CD14-positive monocyte (primary cell): ENCODE data around the gene SDK1. TPM values are rescaled to one million over a fixed set of nuclear protein-coding genes. Genes with fewer than 3 reads are reported as not detected.

Experiments used
- DNase-seq, 3 donors: peaks; one replicate each; pipeline ENCODE4 v3.0.0-alpha.2; 2011 to 2022
- H2AFZ ChIP-seq: 2 replicates; pipeline ENCODE4 v1.6.0; 2012; ENCODE audit warnings: mild to moderate bottlenecking, low read depth, low read length, inconsistent platforms; ENCODE audit not compliant: insufficient read depth, poor library complexity, severe bottlenecking
- H3K27ac ChIP-seq, 2 donors: 1 replicate in 1 of 2; 2 replicates in 1 of 2; pipeline ENCODE4 v1.5.1; 2012 to 2013; ENCODE audit warnings: low read length in 2 of 2, control low read depth in 1 of 2, inconsistent platforms in 1 of 2, low read depth in 1 of 2, mild to moderate bottlenecking in 1 of 2
- H3K27me3 ChIP-seq, 2 donors: one replicate each; pipeline versions ENCODE4 v1.6.0 to v1.6.1; 2011 to 2013; ENCODE audit warnings: low read length in 2 of 2; ENCODE audit not compliant: control insufficient read depth in 2 of 2, insufficient read depth in 2 of 2
- H3K36me3 ChIP-seq, 2 donors: replicated peaks in 1 of 2; 1 replicate in 1 of 2; 2 replicates in 1 of 2; pipeline versions ENCODE4 v1.5.1 to v1.6.1; 2012 to 2013; ENCODE audit warnings: low read length in 2 of 2, control low read depth in 1 of 2, inconsistent platforms in 1 of 2, mild to moderate bottlenecking in 1 of 2; ENCODE audit not compliant: insufficient read depth in 2 of 2, control insufficient read depth in 1 of 2
- H3K4me1 ChIP-seq, 2 donors: 1 replicate in 1 of 2; 2 replicates in 1 of 2; pipeline versions ENCODE4 v1.5.1 to v1.6.1; 2012 to 2013; ENCODE audit warnings: low read length in 2 of 2, control low read depth in 1 of 2, inconsistent platforms in 1 of 2, mild to moderate bottlenecking in 1 of 2, moderate library complexity in 1 of 2; ENCODE audit not compliant: insufficient read depth in 2 of 2, control insufficient read depth in 1 of 2
- H3K4me2 ChIP-seq: replicated peaks from 2 replicates; pipeline ENCODE3; 2012; ENCODE audit warnings: low read length, moderate library complexity, mild to moderate bottlenecking; ENCODE audit not compliant: poor library complexity, severe bottlenecking; ENCODE audit errors: extremely low read depth
- H3K4me3 ChIP-seq, 3 experiments: fragments of 200-600 bp in 1 of 3; sonication (generic) in 1 of 3; replicated peaks in 1 of 3; 1 replicate in 2 of 3; 2 replicates in 1 of 3; pipeline ENCODE4 v1.5.1; 2011 to 2013; ENCODE audit warnings: low read length in 3 of 3, mild to moderate bottlenecking in 3 of 3, control low read depth in 2 of 3, low read depth in 2 of 3, inconsistent platforms in 1 of 3, moderate library complexity in 1 of 3
- H3K79me2 ChIP-seq: 2 replicates; pipeline ENCODE4 v1.6.0; 2012; ENCODE audit warnings: mild to moderate bottlenecking, control low read depth, inconsistent platforms, low read length, moderate library complexity; ENCODE audit not compliant: insufficient read depth
- H3K9ac ChIP-seq: 2 replicates; pipeline ENCODE4 v1.6.0; 2017; ENCODE audit warnings: low read length, mild to moderate bottlenecking; ENCODE audit not compliant: insufficient read depth, poor library complexity, severe bottlenecking
- H3K9me3 ChIP-seq, 2 donors: replicated peaks in 1 of 2; 1 replicate in 1 of 2; 2 replicates in 1 of 2; pipeline versions ENCODE4 v1.5.1 to v1.6.1; 2012 to 2013; ENCODE audit warnings: low read length in 2 of 2, control low read depth in 1 of 2; ENCODE audit not compliant: control insufficient read depth in 1 of 2, insufficient read depth in 1 of 2
- H4K20me1 ChIP-seq: 2 replicates; pipeline ENCODE4 v1.6.0; 2012; ENCODE audit warnings: mild to moderate bottlenecking, low read length, control low read depth, moderate library complexity; ENCODE audit not compliant: insufficient read depth
- H3K27ac Mint-ChIP-seq, 7 donors: one replicate each; pipeline ENCODE4 v1.8.0; 2020; ENCODE audit warnings: mild to moderate bottlenecking in 7 of 7, mixed read lengths in 7 of 7, moderate library complexity in 6 of 7, inconsistent platforms in 2 of 7
- H3K27me3 Mint-ChIP-seq, 3 donors: one replicate each; pipeline ENCODE4 v1.8.0; 2021 to 2022; ENCODE audit warnings: low read depth in 3 of 3, mild to moderate bottlenecking in 3 of 3, mixed read lengths in 3 of 3, moderate library complexity in 3 of 3, inconsistent platforms in 1 of 3
- H3K36me3 Mint-ChIP-seq, 2 donors: one replicate each; pipeline ENCODE4 v1.8.0; 2020; ENCODE audit warnings: mixed read lengths in 2 of 2, inconsistent platforms in 1 of 2, mild to moderate bottlenecking in 1 of 2
- H3K4me1 Mint-ChIP-seq: one replicate; pipeline ENCODE4 v1.8.0; 2020; ENCODE audit warnings: mild to moderate bottlenecking, mixed read lengths
- H3K4me3 Mint-ChIP-seq, 2 donors: one replicate each; pipeline ENCODE4 v1.8.0; 2020; ENCODE audit warnings: mild to moderate bottlenecking in 2 of 2, mixed read lengths in 2 of 2, moderate library complexity in 1 of 2
- H3K9me3 Mint-ChIP-seq, 7 donors: one replicate each; pipeline ENCODE4 v1.8.0; 2020 to 2022; ENCODE audit warnings: mixed read lengths in 7 of 7, mild to moderate bottlenecking in 6 of 7, moderate library complexity in 6 of 7, inconsistent platforms in 2 of 7
- WGBS: methylation state at CpG from one replicate; pipeline ENCODE4 v1.1.5; 2013; ENCODE audit warnings: missing lambda C conversion rate; ENCODE audit not compliant: insufficient coverage; 5-methylcytosine and 5-hydroxymethylcytosine counted together
- intact Hi-C, 2 donors: fragments of 100-400 bp; cut with micrococcal nuclease; formaldehyde crosslinking; loops; one replicate each; pipeline versions ENCODE4 v1.15.0 to v1.15.1; 2023
- polyA plus RNA-seq, 3 donors: library from polyadenylated mRNA; depleted of rRNA in 1 of 3; unstranded in 2 of 3; stranded (reverse) in 1 of 3; fragments of 300-500 nt in 2 of 3; fragments of >200 nt in 1 of 3; fragmentation: Illumina TruSeq in 2 of 3; gene quantifications; 1 replicate in 2 of 3; 2 replicates in 1 of 3; pipeline ENCODE4 v1.2.3, GENCODE V29; 2012 to 2021
- TF ChIP-seq, protein P1 (sequence below): fragments of 200-600 bp; IDR thresholded peaks from one replicate; pipeline ENCODE4 v1.8.0; 2022; ENCODE audit warnings: antibody characterized with exemption, mild to moderate bottlenecking

Gene SDK1
- polyA plus RNA-seq, 3 donors, result 0.01 TPM; not detected in 2

DNA sequence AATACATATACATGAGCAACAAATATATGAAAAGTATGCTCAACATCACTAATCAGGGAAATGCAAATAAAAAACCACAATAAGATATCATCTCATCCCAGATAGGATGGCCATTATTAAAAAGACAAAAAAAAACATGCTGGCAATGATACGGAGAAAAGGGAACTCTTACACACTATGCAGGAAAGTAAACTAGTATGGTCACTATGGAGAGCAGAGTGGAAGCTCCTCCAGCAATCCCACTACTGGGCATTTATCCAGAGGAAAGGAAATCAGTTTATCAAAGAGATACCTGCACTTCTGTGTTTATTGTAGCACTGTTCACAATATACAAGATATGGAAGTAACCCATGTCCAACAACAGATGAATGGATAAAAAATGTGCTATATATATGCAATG, 217.5 kb downstream of the SDK1 start:
- TF ChIP-seq, protein P1, sequence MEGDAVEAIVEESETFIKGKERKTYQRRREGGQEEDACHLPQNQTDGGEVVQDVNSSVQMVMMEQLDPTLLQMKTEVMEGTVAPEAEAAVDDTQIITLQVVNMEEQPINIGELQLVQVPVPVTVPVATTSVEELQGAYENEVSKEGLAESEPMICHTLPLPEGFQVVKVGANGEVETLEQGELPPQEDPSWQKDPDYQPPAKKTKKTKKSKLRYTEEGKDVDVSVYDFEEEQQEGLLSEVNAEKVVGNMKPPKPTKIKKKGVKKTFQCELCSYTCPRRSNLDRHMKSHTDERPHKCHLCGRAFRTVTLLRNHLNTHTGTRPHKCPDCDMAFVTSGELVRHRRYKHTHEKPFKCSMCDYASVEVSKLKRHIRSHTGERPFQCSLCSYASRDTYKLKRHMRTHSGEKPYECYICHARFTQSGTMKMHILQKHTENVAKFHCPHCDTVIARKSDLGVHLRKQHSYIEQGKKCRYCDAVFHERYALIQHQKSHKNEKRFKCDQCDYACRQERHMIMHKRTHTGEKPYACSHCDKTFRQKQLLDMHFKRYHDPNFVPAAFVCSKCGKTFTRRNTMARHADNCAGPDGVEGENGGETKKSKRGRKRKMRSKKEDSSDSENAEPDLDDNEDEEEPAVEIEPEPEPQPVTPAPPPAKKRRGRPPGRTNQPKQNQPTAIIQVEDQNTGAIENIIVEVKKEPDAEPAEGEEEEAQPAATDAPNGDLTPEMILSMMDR, result no peak
- Histone ChIP-seq H2AFZ (no peak overlapping the region), H4K20me1 (no peaks in the 10 kb centered on the region), H3K79me2 (no peaks in the 10 kb centered on the region), H3K9me3 (no peaks in the 10 kb centered on the region), H3K4me3 (no peak overlapping the region), H3K27ac (no peak overlapping the region), H3K4me1 (no peaks in the 10 kb centered on the region), H3K9ac (no peak overlapping the region), H3K27me3 (no peaks in the 10 kb centered on the region), H3K4me2 (no peak overlapping the region), H3K36me3 (no peaks in the 10 kb centered on the region)
- no peaks in the 10 kb centered on the region for H3K9me3 Mint-ChIP-seq
- H3K27me3 Mint-ChIP-seq, result peaks cover 0 to 3% (median 0%) of the 10 kb centered on the region in 3 donors
- H3K4me3 Mint-ChIP-seq, result no peak overlapping the region
- H3K4me1 Mint-ChIP-seq, result no peaks in the 10 kb centered on the region
- H3K36me3 Mint-ChIP-seq, result no peaks in the 10 kb centered on the region
- intact Hi-C loops, result no loop called here
- no peak for DNase-seq
- no CpG with 5 or more reads among the region's 1 CpG for WGBS
- no peak overlapping the region for H3K27ac Mint-ChIP-seq

DNA sequence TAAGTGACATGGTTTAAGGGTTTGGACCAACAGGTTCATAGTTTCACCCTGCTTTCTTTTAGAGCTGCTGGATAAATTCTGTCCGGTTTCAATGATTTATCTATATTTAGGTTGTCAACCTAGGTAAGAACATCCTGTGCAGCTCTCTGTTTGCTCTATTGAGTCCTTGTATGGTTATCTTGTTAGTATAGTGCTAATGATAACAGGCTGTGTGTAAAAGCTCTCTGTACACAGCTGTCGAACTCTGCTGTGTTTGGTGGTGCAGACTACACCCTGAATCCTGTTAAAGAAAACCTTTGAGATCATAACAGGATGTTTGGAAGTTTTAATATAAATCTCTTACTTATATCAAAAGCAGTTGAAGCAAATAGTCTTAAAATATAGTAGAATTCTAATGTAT, 219.2 kb downstream of the SDK1 start:
- H4K20me1 ChIP-seq, result no peaks in the 10 kb centered on the region
- H3K36me3 ChIP-seq, result no peaks in the 10 kb centered on the region
- intact Hi-C loops, result no loop called here
- Mint-ChIP-seq H3K4me1 (no peaks in the 10 kb centered on the region), H3K4me3 (no peak overlapping the region), H3K27me3 (peaks cover 0 to 2% (median 0%) of the 10 kb centered on the region in 3 donors), H3K9me3 (no peaks in the 10 kb centered on the region), H3K36me3 (no peaks in the 10 kb centered on the region), H3K27ac (no peak overlapping the region)
- no peak overlapping the region for H3K9ac ChIP-seq
- no peak overlapping the region for H3K4me2 ChIP-seq
- DNase-seq, result no peak
- no peaks in the 10 kb centered on the region for H3K27me3 ChIP-seq
- no peaks in the 10 kb centered on the region for H3K4me1 ChIP-seq
- no peak overlapping the region for H3K27ac ChIP-seq
- H3K4me3 ChIP-seq, result no peak overlapping the region
- H3K79me2 ChIP-seq, result no peaks in the 10 kb centered on the region
- no peaks in the 10 kb centered on the region for H3K9me3 ChIP-seq
- TF ChIP-seq, protein P1, result no peak
- no peak overlapping the region for H2AFZ ChIP-seq
- no CpG with 5 or more reads among the region's 2 CpGs for WGBS
